SK-N-MC (cell line): ENCODE results near the gene GHRL.

ENCODE experiments used
- EZH2 ChIP-seq: fragments of 200-600 bp; sonication (generic); IDR thresholded peaks from one replicate; pipeline ENCODE4 v1.6.1; 2017; ENCODE audit warnings: antibody characterized with exemption
- FOXP2 ChIP-seq: optimal IDR thresholded peaks from 2 replicates; pipeline ENCODE3; 2011; ENCODE audit warnings: mild to moderate bottlenecking, moderate library complexity; ENCODE audit not compliant: insufficient read depth; ENCODE audit errors: extremely low read length, control extremely low read depth
- POLR2AphosphoS5 ChIP-seq: IDR thresholded peaks from 2 replicates; pipeline ENCODE4 v1.6.1; 2012; ENCODE audit warnings: mild to moderate bottlenecking, low read depth, low read length, borderline replicate concordance

DNA sequence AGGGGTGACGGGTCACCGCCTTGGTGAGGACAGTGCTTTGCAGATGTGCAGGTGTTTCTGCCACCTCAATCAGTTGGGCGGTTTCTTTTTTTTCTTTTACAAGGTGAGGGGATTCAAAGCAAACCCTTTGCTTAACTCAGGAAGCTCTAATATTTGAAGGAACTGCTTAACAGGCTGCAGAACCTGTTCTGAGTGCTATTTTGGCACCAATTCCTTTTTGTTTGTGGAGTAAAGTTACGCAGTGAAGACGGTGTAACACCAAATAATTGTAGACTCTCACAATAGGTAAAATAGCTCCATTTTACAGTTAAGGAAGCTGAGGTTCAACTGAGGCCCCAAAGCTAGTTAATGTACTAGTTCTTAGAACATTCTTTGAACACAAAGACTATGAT is 6.6 kb downstream of the GHRL start:
- no peak for TF ChIP-seq POLR2AphosphoS5
- TF ChIP-seq EZH2: no peak
- no peak for TF ChIP-seq FOXP2
